ENCODE measurements around the gene TMEM184A. TPM values are rescaled to one million over a fixed set of nuclear protein-coding genes. Genes with fewer than 3 reads are reported as not detected.

The TMEM184A gene
- total and polyA plus RNA-seq, 2 of the 13 experiments (the other 11 are each of a cell fraction or from before 2014, with no cell fraction given) = 9.5 to 20.4 TPM

DNA sequence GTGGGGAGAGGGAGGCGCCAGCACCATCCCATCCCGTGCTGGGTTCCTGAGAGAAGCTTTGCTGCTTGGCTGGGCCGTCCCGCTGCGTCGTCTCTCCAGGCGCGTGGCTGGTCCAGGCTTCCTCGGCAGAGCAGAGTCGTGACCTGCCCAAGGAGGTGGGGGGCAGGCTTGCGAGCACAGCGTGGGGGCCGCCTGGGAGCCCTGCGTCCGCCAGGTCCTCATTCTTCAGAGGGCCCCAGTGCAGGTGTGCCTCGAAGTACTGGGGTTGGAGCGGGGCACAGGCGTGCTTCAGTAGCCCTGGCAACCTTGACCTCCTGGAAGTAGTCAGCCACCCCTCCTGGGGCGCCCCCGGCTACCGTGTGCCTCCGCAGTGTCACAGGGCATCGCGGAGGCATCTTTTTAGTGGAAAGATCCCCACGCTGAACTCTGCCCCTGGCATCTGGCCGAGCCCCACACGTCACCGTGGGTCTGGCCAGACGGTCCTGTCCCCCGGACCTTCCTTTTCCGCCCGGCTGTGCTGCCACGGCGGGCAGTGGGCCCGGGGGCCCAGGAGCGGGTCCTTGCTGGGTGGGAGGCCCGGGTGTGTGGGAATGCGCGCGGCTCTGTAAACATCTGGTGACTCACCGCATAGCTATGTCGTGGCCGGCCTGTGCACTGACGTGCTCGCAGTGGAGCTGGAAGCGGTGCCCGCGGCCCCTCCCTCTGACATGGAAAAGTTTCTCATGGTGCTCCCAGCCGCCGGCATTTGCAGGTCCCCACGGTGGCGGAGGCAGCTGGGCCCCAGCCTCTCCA is 19.1 kb downstream of the TMEM184A start (continued):
- 0 out of 2 replicates have a peak, but pooled peaks have one; percentile 60 for TF ChIP-seq ZNF614 (CRISPR knock-in tag; IDR thresholded peaks at IDR 0.05; ENCODE audit: borderline replicate concordance)
- peak; percentile 50; the same call in 1 of the 2 replicates for TF ChIP-seq FOXK2 (IDR thresholded peaks at IDR 0.05)
- TF ChIP-seq DNMT1 (CRISPR knock-in tag; IDR thresholded peaks at IDR 0.05) = no peak
- no peak for TF ChIP-seq ZNF576 (CRISPR knock-in tag; IDR thresholded peaks at IDR 0.05)
- TF ChIP-seq ZNF557 (CRISPR knock-in tag; IDR thresholded peaks at IDR 0.05) = no peak
- no peak for TF ChIP-seq MBNL3 (CRISPR knock-in tag; conservative IDR thresholded peaks at IDR 0.05)
- TF ChIP-seq ZBTB14 (CRISPR knock-in tag; IDR thresholded peaks at IDR 0.05) = peak; percentile 68; the same call in 1 of the 2 replicates
- TF ChIP-seq CREBL2 (CRISPR knock-in tag; IDR thresholded peaks at IDR 0.05; ENCODE audit: borderline replicate concordance) = no peak
- peak; percentile 52; the same call in 1 of the 2 replicates for TF ChIP-seq ZNF264 (CRISPR knock-in tag; IDR thresholded peaks at IDR 0.05)
- TF ChIP-seq, protein P1, sequence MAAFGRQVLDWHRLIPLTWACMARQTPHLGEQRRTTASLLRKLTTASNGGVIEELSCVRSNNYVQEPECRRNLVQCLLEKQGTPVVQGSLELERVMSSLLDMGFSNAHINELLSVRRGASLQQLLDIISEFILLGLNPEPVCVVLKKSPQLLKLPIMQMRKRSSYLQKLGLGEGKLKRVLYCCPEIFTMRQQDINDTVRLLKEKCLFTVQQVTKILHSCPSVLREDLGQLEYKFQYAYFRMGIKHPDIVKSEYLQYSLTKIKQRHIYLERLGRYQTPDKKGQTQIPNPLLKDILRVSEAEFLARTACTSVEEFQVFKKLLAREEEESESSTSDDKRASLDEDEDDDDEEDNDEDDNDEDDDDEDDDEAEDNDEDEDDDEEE (CRISPR knock-in tag; IDR thresholded peaks at IDR 0.05) = no peak; the same call in 1 of the 2 replicates
- 0 out of 2 replicates have a peak, but pooled peaks have one; percentile 64 for TF ChIP-seq NFIC (IDR thresholded peaks at IDR 0.05; ENCODE audit: low read length)
- TF ChIP-seq, protein P2, sequence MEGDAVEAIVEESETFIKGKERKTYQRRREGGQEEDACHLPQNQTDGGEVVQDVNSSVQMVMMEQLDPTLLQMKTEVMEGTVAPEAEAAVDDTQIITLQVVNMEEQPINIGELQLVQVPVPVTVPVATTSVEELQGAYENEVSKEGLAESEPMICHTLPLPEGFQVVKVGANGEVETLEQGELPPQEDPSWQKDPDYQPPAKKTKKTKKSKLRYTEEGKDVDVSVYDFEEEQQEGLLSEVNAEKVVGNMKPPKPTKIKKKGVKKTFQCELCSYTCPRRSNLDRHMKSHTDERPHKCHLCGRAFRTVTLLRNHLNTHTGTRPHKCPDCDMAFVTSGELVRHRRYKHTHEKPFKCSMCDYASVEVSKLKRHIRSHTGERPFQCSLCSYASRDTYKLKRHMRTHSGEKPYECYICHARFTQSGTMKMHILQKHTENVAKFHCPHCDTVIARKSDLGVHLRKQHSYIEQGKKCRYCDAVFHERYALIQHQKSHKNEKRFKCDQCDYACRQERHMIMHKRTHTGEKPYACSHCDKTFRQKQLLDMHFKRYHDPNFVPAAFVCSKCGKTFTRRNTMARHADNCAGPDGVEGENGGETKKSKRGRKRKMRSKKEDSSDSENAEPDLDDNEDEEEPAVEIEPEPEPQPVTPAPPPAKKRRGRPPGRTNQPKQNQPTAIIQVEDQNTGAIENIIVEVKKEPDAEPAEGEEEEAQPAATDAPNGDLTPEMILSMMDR (CRISPR knock-in tag; IDR thresholded peaks at IDR 0.05) = peak; percentile 21
- peak; percentile 53; the same call in 1 of the 2 replicates for TF ChIP-seq SP140L (CRISPR knock-in tag; IDR thresholded peaks at IDR 0.05; ENCODE audit: borderline replicate concordance)
- TF ChIP-seq GABPA (IDR thresholded peaks at IDR 0.05; ENCODE audit: low read depth, low read length) = no peak
- TF ChIP-seq GABPA (CRISPR knock-in tag; IDR thresholded peaks at IDR 0.05; ENCODE audit: low read depth) = peak; percentile 68
- TF ChIP-seq, protein P3, sequence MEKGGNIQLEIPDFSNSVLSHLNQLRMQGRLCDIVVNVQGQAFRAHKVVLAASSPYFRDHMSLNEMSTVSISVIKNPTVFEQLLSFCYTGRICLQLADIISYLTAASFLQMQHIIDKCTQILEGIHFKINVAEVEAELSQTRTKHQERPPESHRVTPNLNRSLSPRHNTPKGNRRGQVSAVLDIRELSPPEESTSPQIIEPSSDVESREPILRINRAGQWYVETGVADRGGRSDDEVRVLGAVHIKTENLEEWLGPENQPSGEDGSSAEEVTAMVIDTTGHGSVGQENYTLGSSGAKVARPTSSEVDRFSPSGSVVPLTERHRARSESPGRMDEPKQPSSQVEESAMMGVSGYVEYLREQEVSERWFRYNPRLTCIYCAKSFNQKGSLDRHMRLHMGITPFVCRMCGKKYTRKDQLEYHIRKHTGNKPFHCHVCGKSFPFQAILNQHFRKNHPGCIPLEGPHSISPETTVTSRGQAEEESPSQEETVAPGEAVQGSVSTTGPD (CRISPR knock-in tag; IDR thresholded peaks at IDR 0.05) = peak; percentile 81; the same call in 1 of the 2 replicates
- TF ChIP-seq EED (CRISPR knock-in tag; IDR thresholded peaks at IDR 0.05) = no peak
- no peak for TF ChIP-seq TEF (CRISPR knock-in tag; IDR thresholded peaks at IDR 0.05)
- TF ChIP-seq CC2D1A (CRISPR knock-in tag; IDR thresholded peaks at IDR 0.05) = no peak
- no peak for TF ChIP-seq KAT2B (IDR thresholded peaks at IDR 0.05; ENCODE audit: borderline replicate concordance, low read depth, low read length)

All from HepG2 (cell line).